ENCODE measurements around the gene ZNF77. TPM values are rescaled to one million over a fixed set of nuclear protein-coding genes. Genes with fewer than 3 reads are reported as not detected.
"Not testable (repeated sequence)": the region's sequence is repeated elsewhere in the genome, so short reads cannot be mapped to it uniquely, and the experiment has no call there.

The ZNF77 gene
- total RNA-seq, 2 experiments from 2014 or later, result 4.0 to 4.2 TPM

- H3K27me3 Mint-ChIP-seq, result no peaks in the 10 kb centered on the region
- no peak for DNase-seq
- H3K4me1 Mint-ChIP-seq, result peaks cover 5% of the 10 kb centered on the region
- ChIA-PET POLR2A (interaction anchor here (1.1 to 1.5 kb wide), 2 partner anchors 12 kb away, joined by 4 to 7 read pairs; no protein-coding TSS in a partner anchor), CTCF (interaction anchor here (0.7 to 7.4 kb wide), 18 partner anchors 10 to 248 kb away, joined by 3 to 60 read pairs (median 4); no protein-coding TSS in a partner anchor)
- H3K9me3 Mint-ChIP-seq, result no peaks in the 10 kb centered on the region
- H3K4me3 Mint-ChIP-seq, result no peak overlapping the region
- H3K36me3 Mint-ChIP-seq (ENCODE audit: low read depth), result no peaks in the 10 kb centered on the region
- no peak overlapping the region for H3K27ac Mint-ChIP-seq
These were observed 18.4 kb upstream of the ZNF77 start for GRCh38 chr19:2963122-2963521.

- ChIA-PET POLR2A (interaction anchor here (1.1 to 1.5 kb wide), 2 partner anchors 11 to 13 kb away, joined by 4 to 7 read pairs; no protein-coding TSS in a partner anchor), CTCF (interaction anchor here (0.6 to 7.4 kb wide), 27 partner anchors 9 to 261 kb away, joined by 3 to 60 read pairs (median 4); partner anchors contain the start of gene TLE6)
- H3K27me3 Mint-ChIP-seq, result no peaks in the 10 kb centered on the region
- no peaks in the 10 kb centered on the region for H3K36me3 Mint-ChIP-seq (ENCODE audit: low read depth)
- H3K4me3 Mint-ChIP-seq, result peak overlapping the region; percentile 48
- peaks cover 5% of the 10 kb centered on the region for H3K4me1 Mint-ChIP-seq
- no peak overlapping the region for H3K27ac Mint-ChIP-seq
- H3K9me3 Mint-ChIP-seq, result no peaks in the 10 kb centered on the region
- peak; percentile 54 for DNase-seq
These were observed 17.4 kb upstream of the ZNF77 start for GRCh38 chr19:2962018-2962670.

DNA sequence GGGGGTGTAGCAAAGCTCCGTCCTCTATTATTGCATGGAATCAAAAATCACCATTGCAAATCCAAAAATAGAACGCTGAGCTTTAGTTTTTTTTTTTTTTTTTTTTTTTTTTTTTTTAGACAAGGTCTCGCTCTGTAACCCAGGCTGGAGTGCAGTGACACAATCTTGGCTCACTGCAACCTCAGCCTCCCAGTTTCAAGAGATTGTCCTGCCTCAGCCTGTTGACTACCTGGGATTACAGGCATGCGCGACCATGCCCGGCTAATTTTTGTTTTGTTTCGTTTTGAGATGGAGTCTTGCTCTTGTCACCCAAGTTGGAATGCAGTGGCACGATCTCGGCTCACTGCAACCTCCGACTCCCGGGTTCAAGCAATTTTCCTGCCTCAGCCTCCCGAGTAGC is 15.3 kb upstream of the ZNF77 start:
- Mint-ChIP-seq H3K27me3 (no peaks in the 10 kb centered on the region), H3K9me3 (no peaks in the 10 kb centered on the region), H3K4me3 (no peak overlapping the region), H3K36me3 (ENCODE audit: low read depth) (no peaks in the 10 kb centered on the region), H3K27ac (no peak overlapping the region), H3K4me1 (peaks cover 5% of the 10 kb centered on the region)
- ChIA-PET CTCF (interaction anchor here (1.4 to 7.4 kb wide), 3 partner anchors 10 to 149 kb away, joined by 3 to 60 read pairs (median 15); no protein-coding TSS in a partner anchor), POLR2A (no interaction called here)
- no peak for DNase-seq

GRCh38 chr19:2957160-2957559 is 12.4 kb upstream of the ZNF77 start:
- POLR2A ChIA-PET, result interaction anchor here (0.6 kb wide), 1 partner anchor 114 kb away, joined by 3 read pairs; no protein-coding TSS in a partner anchor
- no peaks in the 10 kb centered on the region for H3K9me3 Mint-ChIP-seq
- CTCF ChIA-PET, result interaction anchor here (3.2 kb wide), 1 partner anchor 147 kb away, joined by 18 read pairs; no protein-coding TSS in a partner anchor
- no peaks in the 10 kb centered on the region for H3K36me3 Mint-ChIP-seq (ENCODE audit: low read depth)
- no peak overlapping the region for H3K27ac Mint-ChIP-seq
- no peaks in the 10 kb centered on the region for H3K27me3 Mint-ChIP-seq
- no peak overlapping the region for H3K4me3 Mint-ChIP-seq
- peaks cover 7% of the 10 kb centered on the region for H3K4me1 Mint-ChIP-seq
- DNase-seq, result no peak

- Mint-ChIP-seq H3K36me3 (ENCODE audit: low read depth) (peaks cover 9% of the 10 kb centered on the region), H3K9me3 (no peaks in the 10 kb centered on the region), H3K4me1 (peaks cover 30% of the 10 kb centered on the region), H3K27me3 (no peaks in the 10 kb centered on the region), H3K27ac (no peak overlapping the region), H3K4me3 (no peak overlapping the region)
- POLR2A ChIA-PET, result no interaction called here
- CTCF ChIA-PET, result interaction anchor here (0.9 to 4.9 kb wide), 3 partner anchors 9 to 156 kb away, joined by 3 to 52 read pairs (median 5); no protein-coding TSS in a partner anchor
- no peak for DNase-seq
These were observed 8.2 kb upstream of the ZNF77 start for GRCh38 chr19:2952953-2953481.

- Mint-ChIP-seq H3K4me1 (peaks cover 37% of the 10 kb centered on the region), H3K27ac (peak overlapping the region; percentile 91), H3K36me3 (ENCODE audit: low read depth) (peaks cover 16% of the 10 kb centered on the region), H3K4me3 (peak overlapping the region; percentile 94), H3K27me3 (no peaks in the 10 kb centered on the region), H3K9me3 (no peaks in the 10 kb centered on the region)
- POLR2A ChIA-PET, result interaction anchor here (0.7 to 2.1 kb wide), 18 partner anchors 12 to 544 kb away, joined by 3 to 10 read pairs (median 4); partner anchors contain the start of genes GADD45B, S1PR4 and ZNF57
- CTCF ChIA-PET, result interaction anchor here (0.6 to 4.9 kb wide), 50 partner anchors 8 to 1686 kb away, joined by 3 to 52 read pairs (median 4); partner anchors contain the start of genes TLE5, TLE6, ZNF555 and ZNF57
- peak; percentile 100 for DNase-seq
These were observed 5.7 kb upstream of the ZNF77 start for GRCh38 chr19:2950286-2951124.

DNA sequence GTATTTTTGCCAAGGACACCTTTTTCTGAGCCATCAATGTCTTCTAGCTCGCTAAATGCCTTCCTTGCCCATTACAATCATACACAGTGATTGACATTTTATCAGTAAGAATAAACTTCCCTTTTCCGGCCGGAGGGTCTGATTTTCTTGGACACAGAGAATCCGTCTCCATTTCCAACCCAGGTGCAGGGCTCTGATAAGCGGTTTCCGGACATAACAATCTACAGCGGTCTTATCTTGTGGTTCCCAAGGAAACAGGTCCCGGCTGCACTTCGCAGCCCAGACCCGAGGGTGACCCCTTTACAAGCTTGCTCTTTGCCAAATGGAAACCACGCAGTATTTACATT is 5.1 kb upstream of the ZNF77 start:
- ChIA-PET POLR2A (interaction anchor here (0.9 to 2.1 kb wide), 12 partner anchors 13 to 326 kb away, joined by 3 to 10 read pairs (median 4); partner anchors contain the start of genes S1PR4 and ZNF57), CTCF (interaction anchor here (0.7 to 4.9 kb wide), 40 partner anchors 7 to 354 kb away, joined by 3 to 52 read pairs (median 5); partner anchors contain the start of genes TLE5, TLE6, ZNF555 and ZNF57)
- Mint-ChIP-seq H3K4me3 (peak overlapping the region; percentile 94), H3K27ac (peak overlapping the region; percentile 91), H3K4me1 (peaks cover 43% of the 10 kb centered on the region), H3K36me3 (ENCODE audit: low read depth) (peaks cover 16% of the 10 kb centered on the region), H3K27me3 (no peaks in the 10 kb centered on the region), H3K9me3 (no peaks in the 10 kb centered on the region)
- DNase-seq, result no peak

DNA sequence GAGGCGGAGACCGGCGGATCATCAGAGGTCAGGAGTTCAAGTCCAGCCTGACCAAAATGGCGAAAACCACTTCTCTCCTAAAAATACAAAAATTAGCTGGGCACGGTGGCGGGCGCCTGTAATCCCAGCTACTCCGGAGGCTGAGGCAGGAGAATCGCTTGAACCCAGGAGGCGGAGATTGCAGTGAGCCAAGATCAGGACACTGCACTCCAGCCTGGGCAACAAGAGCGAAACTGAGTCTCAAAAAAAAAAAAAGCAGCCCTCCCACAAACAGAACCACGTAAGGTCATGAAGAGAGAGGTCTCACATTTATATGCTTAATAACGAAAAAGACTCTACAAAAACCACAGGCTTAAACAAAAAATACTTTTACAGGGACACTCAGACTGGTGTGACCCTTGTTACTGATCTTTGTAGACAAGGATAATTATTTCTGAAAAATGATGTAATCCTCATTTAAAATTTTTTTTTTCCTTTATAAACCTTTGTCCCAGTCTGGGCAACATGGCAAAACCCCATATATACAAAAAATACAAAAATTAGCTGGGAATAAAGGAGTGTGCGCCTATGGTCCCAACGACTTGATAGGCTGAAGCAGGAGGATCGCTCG is 909 bp upstream of the ZNF77 start:
- ChIA-PET POLR2A (no interaction called here), CTCF (interaction anchor here (0.6 kb wide), 1 partner anchor 393 kb away, joined by 5 read pairs; no protein-coding TSS in a partner anchor)
- no peaks in the 10 kb centered on the region for H3K27me3 Mint-ChIP-seq
- H3K27ac Mint-ChIP-seq, result peak overlapping the region; percentile 61
- H3K4me3 Mint-ChIP-seq, result peak overlapping the region; percentile 90
- no peak for DNase-seq
- peaks cover 50% of the 10 kb centered on the region for H3K4me1 Mint-ChIP-seq
- H3K36me3 Mint-ChIP-seq (ENCODE audit: low read depth), result peaks cover 17% of the 10 kb centered on the region
- H3K9me3 Mint-ChIP-seq, result no peaks in the 10 kb centered on the region

- POLR2A ChIA-PET, result interaction anchor here (0.5 kb wide), 1 partner anchor 238 kb away, joined by 3 read pairs; no protein-coding TSS in a partner anchor
- CTCF ChIA-PET, result no interaction called here
- Mint-ChIP-seq H3K27me3 (no peaks in the 10 kb centered on the region), H3K4me3 (peak overlapping the region; percentile 90), H3K4me1 (peaks cover 37% of the 10 kb centered on the region), H3K27ac (no peak overlapping the region), H3K36me3 (ENCODE audit: low read depth) (peaks cover 19% of the 10 kb centered on the region), H3K9me3 (peaks cover under 1% of the 10 kb centered on the region)
- DNase-seq, result no peak
These were observed 382 bp downstream of the ZNF77 start for GRCh38 chr19:2944403-2944774.

DNA sequence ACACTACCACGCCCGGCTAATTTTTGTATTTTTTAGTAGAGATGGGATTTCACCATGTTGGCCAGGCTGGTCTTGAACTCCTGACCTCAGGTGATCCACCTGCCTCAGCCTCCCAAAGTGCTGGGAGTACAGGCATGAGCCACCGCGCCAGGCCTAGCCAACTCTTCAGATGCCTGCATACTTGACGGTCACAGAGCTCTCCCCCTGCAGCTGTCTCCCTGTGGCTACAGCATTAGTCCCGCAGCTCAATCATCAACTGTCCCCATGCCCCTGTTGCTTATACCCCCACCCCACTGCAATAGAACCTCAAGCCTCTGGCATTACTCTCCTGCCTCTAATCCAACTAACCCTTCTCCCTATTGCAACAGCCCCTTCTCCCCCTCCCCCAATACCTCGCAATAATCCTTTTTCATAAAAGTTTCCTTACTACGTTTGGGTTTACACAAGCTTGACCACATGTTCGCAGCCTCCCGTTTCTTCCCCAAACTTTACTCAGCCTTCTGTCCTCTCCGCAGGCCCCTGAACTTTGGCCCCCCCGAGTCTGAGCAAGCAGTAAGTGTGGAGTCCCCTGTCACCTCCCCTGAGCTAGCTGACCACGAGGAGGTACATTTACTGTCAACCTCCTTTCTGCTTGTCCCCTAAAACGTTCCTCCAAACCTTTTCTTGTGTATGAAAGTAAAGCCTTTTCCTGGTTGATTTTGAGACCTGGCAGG is 1.7 kb downstream of the ZNF77 start:
- Mint-ChIP-seq H3K27ac (no peak overlapping the region), H3K9me3 (peaks cover 3% of the 10 kb centered on the region), H3K27me3 (no peaks in the 10 kb centered on the region), H3K36me3 (ENCODE audit: low read depth) (peaks cover 23% of the 10 kb centered on the region), H3K4me1 (peaks cover 29% of the 10 kb centered on the region), H3K4me3 (peak overlapping the region; percentile 32)
- DNase-seq, result no peak
- CTCF ChIA-PET, result interaction anchor here (1.2 kb wide), 1 partner anchor 8 kb away, joined by 5 read pairs; no protein-coding TSS in a partner anchor
- POLR2A ChIA-PET, result no interaction called here

- CTCF ChIA-PET, DNase-seq, H3K4me3 Mint-ChIP-seq, H3K27ac Mint-ChIP-seq, POLR2A ChIA-PET, H3K4me1 Mint-ChIP-seq, H3K27me3 Mint-ChIP-seq: not testable (repeated sequence)
- Mint-ChIP-seq H3K36me3 (ENCODE audit: low read depth) (peaks cover 73% of the 10 kb centered on the region), H3K9me3 (peaks cover 36% of the 10 kb centered on the region)
These were observed 8.9 kb downstream of the ZNF77 start for GRCh38 chr19:2935863-2936262.

DNA sequence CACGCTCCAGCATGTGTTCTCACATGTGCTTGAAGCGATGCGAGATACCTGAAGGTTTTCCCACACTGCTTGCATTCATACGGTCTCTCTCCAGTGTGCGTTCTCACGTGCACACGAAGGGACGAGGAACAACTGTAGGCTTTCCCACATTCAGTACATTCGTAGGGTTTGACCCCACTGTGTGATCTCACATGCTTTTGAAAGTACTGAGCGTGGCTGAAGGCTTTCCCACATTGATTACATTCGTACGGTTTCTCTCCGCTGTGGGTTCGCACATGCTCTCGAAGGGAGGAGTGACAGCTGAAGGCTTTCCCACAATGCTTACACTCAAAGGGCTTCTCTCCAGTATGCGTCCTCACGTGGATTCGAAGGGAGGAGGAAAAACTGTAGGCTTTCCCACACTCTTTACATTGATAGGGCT is 11.3 kb downstream of the ZNF77 start:
- POLR2A ChIA-PET, result no interaction called here

More for the DNA sequence above, 11.3 kb downstream of the ZNF77 start:
- no peak for DNase-seq
- no peak overlapping the region for H3K4me3 Mint-ChIP-seq
- CTCF ChIA-PET, result no interaction called here
- peaks cover 36% of the 10 kb centered on the region for H3K9me3 Mint-ChIP-seq
- H3K4me1 Mint-ChIP-seq, result no peaks in the 10 kb centered on the region
- no peak overlapping the region for H3K27ac Mint-ChIP-seq
- H3K36me3 Mint-ChIP-seq (ENCODE audit: low read depth), result peaks cover 67% of the 10 kb centered on the region
- H3K27me3 Mint-ChIP-seq, result no peaks in the 10 kb centered on the region
